Heart left ventricle (tissue), 13 donors: ENCODE results near the gene ANKRD2.

Source experiments
- POLR2A ChIP-seq, 2 donors: fragments of 450-650 bp; IDR thresholded peaks; one replicate each; pipeline ENCODE4 v1.6.1; 2017; ENCODE audit warnings: antibody characterized with exemption in 2 of 2, mild to moderate bottlenecking in 2 of 2, moderate library complexity in 2 of 2
- TF ChIP-seq, protein P1 (sequence below), 12 donors: fragments of 200-600 bp; sonication (generic) in 4 of 12; IDR thresholded peaks; one replicate each; pipeline versions ENCODE4 v1.5.0 to v1.8.0; 2018 to 2022; ENCODE audit warnings: antibody characterized with exemption in 12 of 12, mild to moderate bottlenecking in 5 of 12
- donor health status: ischemic (EF 13 %, LVEDD 7.1; RV severe dilation, severe dysfunction).
- donor health status: DM: no; HTN: yes; CAD: no.
- donor health status: DM: no; HTN: no; CAD: no.
- donor health status: ischemic (EF 25% LVEDD 6.9; RV normal size, moderate dysfunction).
- donor health status: ischemic (EF 25% LVEDD 5.7; RV mildly dilated, moderate dysfunction).
- donor health status: ischemic (EF 35%, LVEDD 5.7; RV mildly dilated, moderate dysfunction).
- donor health status: nonischemic (EF 11% LVEDD 7.7; RV severe dilation, severe dysfunction).
- donor health status: DM: yes; HTN: yes; CAD: no.
- donor health status: PGD.
- donor health status: ischemic (EF 29% LVEDD 5.4; RV normal size, mild dysfunction).
- donor health status: nonischemic (EF 23%, LVEDD 6.1; RV moderate dilation, normal function).

GRCh38 chr10:97623277-97623676, 50.7 kb downstream of the ANKRD2 start:
- TF ChIP-seq, protein P1, sequence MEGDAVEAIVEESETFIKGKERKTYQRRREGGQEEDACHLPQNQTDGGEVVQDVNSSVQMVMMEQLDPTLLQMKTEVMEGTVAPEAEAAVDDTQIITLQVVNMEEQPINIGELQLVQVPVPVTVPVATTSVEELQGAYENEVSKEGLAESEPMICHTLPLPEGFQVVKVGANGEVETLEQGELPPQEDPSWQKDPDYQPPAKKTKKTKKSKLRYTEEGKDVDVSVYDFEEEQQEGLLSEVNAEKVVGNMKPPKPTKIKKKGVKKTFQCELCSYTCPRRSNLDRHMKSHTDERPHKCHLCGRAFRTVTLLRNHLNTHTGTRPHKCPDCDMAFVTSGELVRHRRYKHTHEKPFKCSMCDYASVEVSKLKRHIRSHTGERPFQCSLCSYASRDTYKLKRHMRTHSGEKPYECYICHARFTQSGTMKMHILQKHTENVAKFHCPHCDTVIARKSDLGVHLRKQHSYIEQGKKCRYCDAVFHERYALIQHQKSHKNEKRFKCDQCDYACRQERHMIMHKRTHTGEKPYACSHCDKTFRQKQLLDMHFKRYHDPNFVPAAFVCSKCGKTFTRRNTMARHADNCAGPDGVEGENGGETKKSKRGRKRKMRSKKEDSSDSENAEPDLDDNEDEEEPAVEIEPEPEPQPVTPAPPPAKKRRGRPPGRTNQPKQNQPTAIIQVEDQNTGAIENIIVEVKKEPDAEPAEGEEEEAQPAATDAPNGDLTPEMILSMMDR (IDR thresholded peaks at IDR 0.05): no peak
- TF ChIP-seq POLR2A (IDR thresholded peaks at IDR 0.05): no peak
